ENCODE measurements around the gene SLCO2A1. TPM values are rescaled to one million over a fixed set of nuclear protein-coding genes. Genes with fewer than 3 reads are reported as not detected.

SLCO2A1 gene
- total RNA-seq, 1 donor from 2014 or later, result 2.5 TPM

DNA sequence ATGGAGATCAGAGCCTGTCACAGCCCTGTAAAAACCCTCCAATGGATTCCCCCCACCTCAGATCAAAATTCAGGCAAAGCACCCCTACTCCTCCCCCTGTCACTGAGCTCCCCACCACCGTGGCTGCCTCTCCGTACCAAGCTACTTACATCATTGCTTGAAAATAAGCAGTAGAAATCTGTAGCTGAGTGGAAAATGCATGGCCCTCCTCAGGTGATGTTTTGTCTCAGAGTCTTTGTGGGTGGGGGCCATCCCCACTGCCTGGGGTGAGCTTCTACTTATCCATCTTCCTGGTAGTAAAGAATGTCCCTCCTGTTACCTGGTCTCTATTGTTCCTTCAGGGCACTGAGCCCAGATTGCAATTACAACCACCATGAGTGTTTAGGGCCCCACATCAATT, 34.5 kb downstream of the SLCO2A1 start:
- H3K4me3 ChIP-seq (ENCODE audit: low read depth, low read length), result no peak overlapping the region
- H3K36me3 ChIP-seq (ENCODE audit: control insufficient read depth, insufficient read depth, low read length), result no peaks in the 10 kb centered on the region
- no peak for DNase-seq (ENCODE audit: low read depth)
- no peaks in the 10 kb centered on the region for H3K27me3 ChIP-seq (ENCODE audit: control insufficient read depth, insufficient read depth, low read length)
- TF ChIP-seq, protein P1, sequence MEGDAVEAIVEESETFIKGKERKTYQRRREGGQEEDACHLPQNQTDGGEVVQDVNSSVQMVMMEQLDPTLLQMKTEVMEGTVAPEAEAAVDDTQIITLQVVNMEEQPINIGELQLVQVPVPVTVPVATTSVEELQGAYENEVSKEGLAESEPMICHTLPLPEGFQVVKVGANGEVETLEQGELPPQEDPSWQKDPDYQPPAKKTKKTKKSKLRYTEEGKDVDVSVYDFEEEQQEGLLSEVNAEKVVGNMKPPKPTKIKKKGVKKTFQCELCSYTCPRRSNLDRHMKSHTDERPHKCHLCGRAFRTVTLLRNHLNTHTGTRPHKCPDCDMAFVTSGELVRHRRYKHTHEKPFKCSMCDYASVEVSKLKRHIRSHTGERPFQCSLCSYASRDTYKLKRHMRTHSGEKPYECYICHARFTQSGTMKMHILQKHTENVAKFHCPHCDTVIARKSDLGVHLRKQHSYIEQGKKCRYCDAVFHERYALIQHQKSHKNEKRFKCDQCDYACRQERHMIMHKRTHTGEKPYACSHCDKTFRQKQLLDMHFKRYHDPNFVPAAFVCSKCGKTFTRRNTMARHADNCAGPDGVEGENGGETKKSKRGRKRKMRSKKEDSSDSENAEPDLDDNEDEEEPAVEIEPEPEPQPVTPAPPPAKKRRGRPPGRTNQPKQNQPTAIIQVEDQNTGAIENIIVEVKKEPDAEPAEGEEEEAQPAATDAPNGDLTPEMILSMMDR (IDR thresholded peaks at IDR 0.05; ENCODE audit: insufficient read depth, low read length, poor library complexity, severe bottlenecking), result no peak

DNA sequence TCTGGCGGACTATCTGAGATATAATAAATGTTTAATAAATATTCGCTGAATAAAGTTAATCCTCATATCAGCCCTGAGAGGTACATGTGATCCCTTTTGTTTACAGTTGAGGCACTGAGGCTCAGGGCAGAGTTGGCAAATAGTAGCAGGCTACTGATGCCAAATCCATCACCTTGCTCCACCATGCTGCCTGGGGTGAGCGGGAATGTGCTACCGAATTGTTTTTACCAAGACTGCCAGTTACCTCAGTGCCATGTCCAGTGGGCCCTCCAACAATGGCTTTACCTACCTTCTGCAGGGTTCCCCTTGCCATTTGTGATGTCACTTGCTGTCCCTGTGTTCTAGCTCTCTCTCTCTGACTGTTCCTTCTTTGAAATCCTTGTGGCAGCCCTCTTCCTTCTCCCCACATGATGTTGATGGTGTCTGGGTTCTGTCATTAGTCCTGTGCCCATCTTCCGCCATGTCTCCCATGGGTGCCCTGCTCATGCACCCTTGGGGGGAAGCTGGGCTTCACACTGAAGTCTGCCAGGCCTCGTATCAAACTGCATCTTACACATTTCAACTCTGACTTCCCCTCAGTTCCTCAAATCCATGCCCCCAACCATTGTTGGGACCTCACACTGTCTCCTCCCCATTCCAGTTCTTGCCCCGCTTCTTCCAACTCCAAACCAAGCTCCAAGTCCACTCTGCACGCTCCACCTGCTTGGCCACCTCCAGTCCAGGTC, 35.4 kb downstream of the SLCO2A1 start:
- H3K27me3 ChIP-seq (ENCODE audit: control insufficient read depth, insufficient read depth, low read length), result no peaks in the 10 kb centered on the region
- DNase-seq (ENCODE audit: low read depth), result no peak

DNA sequence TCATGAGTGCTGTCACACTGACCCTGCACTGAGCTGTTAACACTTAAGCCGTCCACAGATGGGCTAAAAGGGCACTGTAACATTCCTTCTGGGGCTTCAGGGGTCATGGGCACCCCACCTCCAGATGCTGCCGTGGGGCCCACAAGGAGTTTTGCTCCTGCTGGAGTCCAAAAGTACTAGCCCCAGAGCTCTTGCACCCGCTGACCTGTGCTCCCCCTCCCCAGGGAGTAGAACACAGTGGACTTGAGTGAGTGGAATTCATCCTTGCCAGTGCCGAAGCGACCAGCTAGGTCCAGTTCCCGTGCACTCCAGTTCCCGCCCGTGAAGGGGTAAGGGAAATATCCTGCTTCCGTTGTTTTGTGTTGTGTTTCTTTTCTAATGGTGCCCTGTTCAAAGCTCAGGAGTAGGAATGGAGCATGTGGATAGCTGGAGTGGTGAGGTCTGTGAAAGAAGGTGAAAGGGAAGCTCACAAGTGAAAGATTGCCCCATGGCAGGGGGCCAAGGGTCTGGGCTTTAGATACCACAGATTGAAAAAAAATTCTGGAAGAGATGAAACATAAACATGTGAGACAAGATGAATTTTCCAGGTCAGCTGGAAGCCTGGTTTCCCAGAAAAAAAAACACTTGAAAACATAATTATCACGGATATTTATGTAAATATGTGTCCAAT, 36.6 kb downstream of the SLCO2A1 start:
- no peaks in the 10 kb centered on the region for H3K36me3 ChIP-seq (ENCODE audit: control insufficient read depth, insufficient read depth, low read length)
- TF ChIP-seq, protein P1 (IDR thresholded peaks at IDR 0.05; ENCODE audit: insufficient read depth, low read length, poor library complexity, severe bottlenecking), result no peak
- DNase-seq (ENCODE audit: low read depth), result no peak
- no peaks in the 10 kb centered on the region for H3K27me3 ChIP-seq (ENCODE audit: control insufficient read depth, insufficient read depth, low read length)
- H3K4me3 ChIP-seq (ENCODE audit: low read depth, low read length), result no peak overlapping the region

More for the DNA sequence above, 35.4 kb downstream of the SLCO2A1 start:
- no peaks in the 10 kb centered on the region for H3K36me3 ChIP-seq (ENCODE audit: control insufficient read depth, insufficient read depth, low read length)
- TF ChIP-seq, protein P1 (IDR thresholded peaks at IDR 0.05; ENCODE audit: insufficient read depth, low read length, poor library complexity, severe bottlenecking), result no peak
- H3K4me3 ChIP-seq (ENCODE audit: low read depth, low read length), result no peak overlapping the region

DNA sequence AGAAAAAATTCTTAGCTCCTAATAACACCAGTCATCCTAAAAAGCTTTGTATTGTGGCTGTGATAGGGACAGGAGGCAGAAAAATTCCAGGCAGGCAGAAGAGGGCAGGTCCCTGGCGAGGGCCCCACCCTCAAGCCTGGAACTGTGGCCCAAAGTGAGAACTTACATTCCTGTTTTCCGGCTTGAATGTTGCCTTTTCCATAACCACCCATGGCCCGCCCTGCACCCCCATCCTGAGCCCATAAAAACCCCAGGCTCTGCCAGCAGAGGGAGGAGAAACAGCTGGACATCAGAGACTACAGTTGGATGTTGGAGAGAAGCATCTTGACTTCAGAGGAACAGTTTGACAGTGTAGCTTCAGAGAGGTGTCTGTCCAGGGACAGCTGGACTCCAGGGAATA, 37.3 kb downstream of the SLCO2A1 start:
- H3K4me3 ChIP-seq (ENCODE audit: low read depth, low read length), result no peak overlapping the region
- TF ChIP-seq, protein P1 (IDR thresholded peaks at IDR 0.05; ENCODE audit: insufficient read depth, low read length, poor library complexity, severe bottlenecking), result no peak
- no peak for DNase-seq (ENCODE audit: low read depth)
- no peaks in the 10 kb centered on the region for H3K27me3 ChIP-seq (ENCODE audit: control insufficient read depth, insufficient read depth, low read length)
- no peaks in the 10 kb centered on the region for H3K36me3 ChIP-seq (ENCODE audit: control insufficient read depth, insufficient read depth, low read length)

DNA sequence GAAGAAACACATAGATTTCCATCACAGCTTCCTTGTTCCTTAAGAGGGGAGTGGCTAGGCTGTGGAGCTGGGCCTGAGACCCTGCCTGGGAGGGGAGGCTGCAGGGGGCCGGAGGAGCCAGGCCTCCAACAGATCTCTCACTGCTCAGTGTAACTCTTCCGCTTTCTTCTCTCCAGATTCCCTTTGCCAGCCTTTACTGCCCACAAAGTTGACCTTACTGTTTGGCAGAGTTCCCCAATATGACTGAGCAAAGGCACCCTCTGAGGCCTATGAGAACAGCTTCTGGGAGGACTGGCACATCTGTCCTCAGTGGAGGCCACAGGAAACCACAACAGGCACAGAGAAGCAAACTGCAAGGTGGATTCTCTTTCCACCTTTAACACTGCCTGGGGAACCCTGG, 38.1 kb downstream of the SLCO2A1 start:
- TF ChIP-seq, protein P1 (IDR thresholded peaks at IDR 0.05; ENCODE audit: insufficient read depth, low read length, poor library complexity, severe bottlenecking), result no peak
- Histone ChIP-seq H3K27me3 (ENCODE audit: control insufficient read depth, insufficient read depth, low read length) (no peaks in the 10 kb centered on the region), H3K36me3 (ENCODE audit: control insufficient read depth, insufficient read depth, low read length) (no peaks in the 10 kb centered on the region), H3K4me3 (ENCODE audit: low read depth, low read length) (no peak overlapping the region)
- no peak for DNase-seq (ENCODE audit: low read depth)

All from kidney epithelial cell (primary cell).